GM19238 (cell line): ENCODE data around the gene ARHGEF17.
A peak's percentile ranks its signal among the peaks of the same experiment; 100 is the strongest.

ENCODE experiments used
- DNase-seq: peaks from one replicate; pipeline ENCODE4 v3.0.0; 2011; ENCODE audit warnings: low spot score; ENCODE audit not compliant: insufficient read length

ARHGEF17 gene

DNA sequence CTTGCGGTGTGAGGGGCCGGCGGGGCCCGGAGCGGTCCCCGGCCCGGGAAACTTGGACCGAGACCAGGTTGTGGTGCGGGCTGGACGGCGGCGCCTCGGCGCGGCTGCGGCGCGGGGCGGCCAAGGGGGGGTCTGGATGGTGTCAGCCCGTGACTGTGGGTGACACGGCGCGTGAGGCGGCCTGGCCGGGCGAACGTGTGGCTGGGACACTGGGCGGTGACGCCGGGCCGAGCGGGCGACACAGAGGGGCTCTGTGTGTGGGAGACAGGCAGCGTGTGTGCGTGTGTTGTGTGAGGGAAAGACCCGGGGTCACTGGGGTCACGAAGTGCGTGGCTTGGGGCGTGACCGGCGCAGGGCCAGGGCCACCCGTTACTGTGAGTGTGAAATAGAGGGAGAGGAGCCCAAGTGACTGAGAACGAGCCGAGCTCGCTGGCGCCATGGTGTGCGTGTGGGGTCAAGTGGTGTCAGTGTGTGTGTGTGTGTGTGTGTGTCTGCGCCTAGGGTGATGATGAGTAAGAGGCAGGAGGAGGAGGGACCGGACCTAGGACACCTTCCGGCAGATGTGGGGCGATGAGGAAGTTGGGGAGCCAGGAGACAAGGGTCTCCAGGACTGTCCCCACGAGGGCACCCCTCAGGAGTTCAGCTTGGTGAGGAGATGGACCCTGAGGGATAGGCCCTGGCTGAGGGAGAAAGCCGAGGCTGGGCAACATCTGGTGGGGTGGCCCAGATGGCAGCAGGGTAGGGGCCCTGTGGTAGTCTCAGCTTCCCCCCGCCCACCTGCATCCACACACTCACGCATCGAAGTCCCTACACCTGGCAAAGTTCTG lies 68.9 kb downstream of the ARHGEF17 start:
- peak; percentile 81 for DNase-seq

DNA sequence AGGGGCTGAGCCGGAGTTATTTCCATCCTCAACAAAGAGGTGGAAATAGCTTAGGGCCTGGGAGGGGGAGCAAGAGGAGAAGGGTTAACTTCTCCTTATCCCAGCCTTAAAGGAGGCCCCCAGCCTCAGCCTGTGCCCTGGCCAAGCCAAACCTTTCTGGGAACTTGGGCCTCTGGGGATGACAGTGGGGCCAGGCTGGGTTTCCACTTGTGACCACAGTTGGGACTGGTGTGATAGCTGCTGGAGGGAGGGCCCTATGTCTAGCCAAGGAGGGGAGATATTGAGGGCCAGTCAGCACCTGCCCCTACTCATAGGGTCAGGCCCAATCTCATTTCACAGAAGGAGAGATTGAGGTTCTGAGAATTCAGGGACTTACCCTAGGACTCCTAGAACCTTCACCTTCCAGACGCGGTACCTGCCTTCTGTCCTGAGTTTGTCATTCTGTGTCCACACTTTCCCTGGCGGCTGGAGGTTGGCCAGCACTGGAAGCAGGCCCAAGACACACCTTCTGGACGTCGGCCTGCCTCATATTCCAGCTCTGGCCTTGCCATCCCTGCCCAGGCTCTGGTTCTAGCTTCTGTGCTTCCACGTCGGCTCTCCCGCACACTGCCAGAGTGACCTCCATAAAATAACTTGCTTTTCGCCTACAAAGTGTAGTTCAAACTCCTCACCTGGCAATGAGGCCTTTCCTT lies 71.3 kb downstream of the ARHGEF17 start:
- DNase-seq: no peak

DNA sequence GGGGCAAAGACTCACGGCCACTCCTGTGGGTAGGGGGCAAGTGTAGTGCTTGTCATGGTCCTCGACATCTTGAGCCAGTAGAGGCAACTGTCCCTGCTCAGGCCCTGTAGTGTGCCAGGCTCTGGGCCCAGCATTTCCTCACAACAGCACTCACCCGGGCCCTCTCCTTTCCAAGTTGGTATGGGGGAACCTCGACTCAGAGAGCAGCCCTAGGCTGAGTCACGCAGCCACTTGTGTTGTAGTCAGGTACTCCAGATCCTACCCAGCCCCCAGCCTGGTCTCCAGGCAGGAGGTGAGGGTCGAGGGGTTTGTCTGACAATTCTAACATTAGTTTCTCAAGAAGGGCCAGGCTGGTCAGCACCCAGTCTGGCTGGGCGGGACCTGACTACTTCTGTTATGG lies 72.3 kb downstream of the ARHGEF17 start:
- no peak for DNase-seq

DNA sequence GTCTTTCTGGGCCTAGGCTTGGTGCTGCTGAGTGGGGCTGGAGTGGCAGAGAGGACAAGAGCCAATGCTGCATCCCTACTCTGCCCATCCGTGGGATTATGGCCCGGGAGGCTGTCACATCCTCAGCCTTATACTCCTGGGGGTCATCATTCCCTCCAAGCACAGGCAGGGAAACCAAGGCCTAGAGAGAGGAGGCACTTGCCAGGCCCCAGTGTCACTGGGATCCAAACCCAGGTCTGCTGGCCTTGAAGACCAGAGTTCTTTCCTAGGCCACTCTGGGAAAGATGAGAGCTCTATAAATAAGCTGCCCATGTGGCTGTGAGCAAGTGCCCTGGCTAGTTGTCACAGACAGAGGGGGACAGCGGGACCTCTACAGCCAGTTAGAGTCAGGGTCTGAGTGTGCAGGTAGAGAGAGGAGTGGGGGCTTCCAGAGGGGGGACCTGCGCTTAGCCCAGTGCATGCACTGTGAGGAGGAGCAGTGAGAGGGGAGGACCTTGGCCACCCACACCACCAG lies 72.9 kb downstream of the ARHGEF17 start:
- no peak for DNase-seq

DNA sequence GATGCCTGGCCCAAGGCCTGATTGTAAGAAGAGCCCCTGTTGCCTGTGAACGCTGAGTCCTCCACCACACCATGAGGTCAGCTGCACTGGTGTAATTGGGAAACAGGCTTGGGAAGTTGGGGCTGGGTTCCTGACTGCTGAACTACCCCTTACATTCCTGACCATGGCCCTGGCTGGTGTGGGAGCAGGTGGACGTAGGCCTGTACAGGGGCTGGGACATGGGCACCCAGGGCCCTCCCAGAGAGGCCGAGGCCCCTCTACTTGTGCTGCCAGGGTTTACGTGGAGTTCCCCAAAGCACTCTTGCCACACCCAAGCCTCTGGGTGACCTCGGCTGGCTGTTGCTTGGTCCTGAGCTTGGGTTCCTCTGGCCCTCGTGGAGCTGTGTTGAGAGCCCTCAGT lies 73.5 kb downstream of the ARHGEF17 start:
- no peak for DNase-seq

DNA sequence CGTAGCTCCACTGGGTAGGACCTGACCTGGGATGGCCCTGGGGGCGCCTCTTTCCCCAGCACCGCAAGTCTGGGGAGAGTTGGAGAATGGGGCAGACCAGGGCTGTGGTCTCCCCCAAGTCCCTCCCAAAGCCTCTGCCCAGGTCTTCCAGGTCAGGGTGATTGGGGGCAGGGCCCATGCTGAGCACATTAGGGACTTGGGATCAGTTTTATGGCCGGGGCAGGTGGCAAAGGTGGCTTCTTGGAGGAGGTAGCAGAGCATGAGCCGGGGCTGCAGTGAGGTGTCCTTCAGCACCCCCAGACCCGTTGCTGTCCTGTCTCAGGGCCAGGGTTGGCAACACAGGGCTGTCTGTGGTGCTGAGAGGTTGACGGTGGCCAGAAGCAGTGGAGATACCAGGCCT lies 74.1 kb downstream of the ARHGEF17 start:
- DNase-seq: no peak

DNA sequence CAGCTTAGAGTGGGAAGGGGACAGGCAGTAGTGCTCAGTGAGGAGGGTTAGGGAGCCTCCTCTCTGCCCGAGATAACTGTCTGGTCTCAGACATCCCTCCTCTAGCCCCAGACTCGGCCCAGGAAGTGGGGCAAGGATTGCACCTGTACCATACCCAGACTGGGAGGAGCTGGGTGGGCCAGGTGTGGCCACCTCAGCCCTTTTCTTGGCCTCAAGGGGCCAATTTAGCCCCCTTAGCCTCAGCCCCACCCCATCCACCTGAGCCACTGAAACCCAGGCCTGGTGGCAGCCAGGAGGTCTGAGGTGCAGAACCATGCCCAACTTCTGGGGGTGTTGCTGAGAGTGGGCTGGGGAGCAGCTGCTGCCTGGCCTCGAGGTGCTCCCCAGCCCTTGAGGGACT lies 74.7 kb downstream of the ARHGEF17 start:
- no peak for DNase-seq

DNA sequence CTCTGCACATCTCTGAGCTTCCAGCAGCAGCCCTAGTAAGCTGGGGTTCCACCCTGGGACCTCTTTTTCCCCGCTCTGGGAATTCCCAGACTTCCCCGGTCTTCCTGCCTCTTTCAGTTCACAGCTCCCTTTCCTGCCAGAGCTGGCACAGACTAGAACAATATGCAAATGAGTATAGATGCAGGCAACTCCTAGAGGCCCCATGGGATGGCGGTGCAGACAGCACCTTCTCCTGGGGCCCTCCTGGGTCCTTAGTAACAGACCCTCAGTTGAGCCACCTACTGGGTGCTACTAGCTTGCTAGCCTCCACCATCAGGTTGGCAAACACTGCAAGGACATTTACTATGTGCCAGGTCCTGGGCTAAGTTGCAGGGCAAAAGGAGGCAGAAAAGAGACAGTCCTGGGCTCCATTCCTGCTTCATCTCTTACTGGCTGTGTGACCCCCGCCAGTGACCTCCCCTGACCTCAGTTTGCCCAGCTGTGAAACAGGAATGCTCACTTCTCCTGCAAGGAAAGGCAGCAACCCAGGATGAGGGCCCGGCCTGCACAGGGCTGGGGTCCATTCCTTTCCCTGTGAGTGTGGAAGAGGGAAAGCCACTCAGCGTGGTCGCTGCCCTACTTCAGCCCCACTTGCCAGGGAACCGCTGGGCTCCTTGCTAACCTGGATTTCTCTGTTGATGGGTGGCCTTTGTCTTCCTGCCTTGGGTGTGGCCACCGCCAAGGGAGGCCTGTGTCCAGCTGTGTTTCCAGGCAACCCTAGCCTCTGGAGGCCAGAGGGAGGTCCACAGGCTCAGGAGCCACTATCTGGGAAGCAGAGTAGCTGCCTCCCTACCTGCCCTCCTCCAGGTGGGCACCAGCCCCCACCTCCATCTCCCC lies 75.4 kb downstream of the ARHGEF17 start:
- peak; percentile 36 for DNase-seq

DNA sequence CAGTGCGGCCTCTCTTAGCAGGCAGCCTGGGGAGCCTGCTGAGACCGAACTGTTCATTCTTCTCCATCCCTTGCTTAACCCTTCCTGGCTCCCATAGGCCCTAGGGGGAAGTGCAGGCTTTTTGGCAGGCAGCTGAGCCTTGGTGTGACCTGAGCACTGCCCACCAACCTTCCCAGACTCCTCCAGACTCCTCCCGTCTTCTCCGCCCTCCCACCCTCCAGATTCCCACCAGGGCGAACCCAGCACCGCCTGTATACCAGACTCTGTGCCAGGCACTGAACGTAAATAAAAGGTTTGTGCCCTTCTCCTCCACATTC lies 76.0 kb downstream of the ARHGEF17 start:
- DNase-seq: no peak

DNA sequence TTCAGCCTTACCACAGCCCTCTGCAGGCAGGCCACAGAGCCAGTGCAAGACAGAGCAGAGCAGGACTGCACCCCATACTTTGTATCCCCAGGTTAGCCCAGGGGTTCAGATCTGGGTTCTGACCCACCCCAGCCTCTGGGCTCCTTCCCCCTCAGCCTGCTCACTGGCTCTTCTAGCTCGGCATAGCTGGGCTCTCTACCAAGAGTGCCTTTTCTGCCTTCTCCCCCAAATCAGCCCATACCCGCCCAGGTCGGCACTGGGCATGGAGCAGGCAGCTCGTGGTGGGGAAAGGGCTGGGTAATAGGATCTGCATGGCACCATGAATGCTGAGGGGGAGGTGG lies 76.4 kb downstream of the ARHGEF17 start:
- DNase-seq: no peak

DNA sequence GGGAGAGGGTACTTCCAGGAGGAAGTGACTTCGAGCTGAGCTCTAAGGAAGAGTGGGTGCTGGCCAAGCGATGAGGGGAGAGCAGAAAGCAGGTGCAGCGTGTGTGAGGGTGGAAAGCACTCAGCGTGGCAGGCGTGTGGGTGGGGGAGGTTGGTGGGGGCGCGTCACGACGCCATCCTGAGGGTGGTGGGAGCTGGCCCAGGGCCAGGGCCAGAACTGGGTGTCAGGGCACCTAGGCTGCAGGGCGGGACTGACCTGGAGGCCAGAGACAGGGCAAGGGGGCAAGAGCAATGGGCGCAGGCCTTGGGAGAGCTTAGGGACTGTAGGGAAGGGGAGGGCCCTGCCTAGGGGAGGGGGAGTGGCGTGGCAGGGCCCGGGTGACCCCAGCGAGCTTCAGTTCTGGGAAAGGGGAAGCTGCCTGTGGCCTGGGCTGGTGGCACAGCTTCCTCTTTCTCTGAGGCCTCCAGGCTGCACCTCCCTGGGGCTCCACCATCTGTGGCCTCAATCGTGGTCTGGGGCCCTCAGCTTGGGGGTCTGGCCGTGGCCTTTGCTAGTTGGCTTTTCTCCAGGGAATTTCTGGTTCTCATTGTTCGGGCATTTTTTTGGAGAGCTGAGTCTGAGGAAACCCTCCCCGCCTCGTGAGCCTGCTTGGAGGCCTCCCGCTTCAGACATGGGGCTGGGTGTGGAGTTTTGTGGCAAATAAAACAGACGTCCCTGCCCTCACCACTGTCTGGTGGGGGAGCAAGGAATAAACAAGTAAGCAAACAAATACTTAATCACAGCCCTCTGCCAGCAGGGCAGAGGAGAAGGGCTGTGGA lies 77.0 kb downstream of the ARHGEF17 start:
- DNase-seq: peak; percentile 83

DNA sequence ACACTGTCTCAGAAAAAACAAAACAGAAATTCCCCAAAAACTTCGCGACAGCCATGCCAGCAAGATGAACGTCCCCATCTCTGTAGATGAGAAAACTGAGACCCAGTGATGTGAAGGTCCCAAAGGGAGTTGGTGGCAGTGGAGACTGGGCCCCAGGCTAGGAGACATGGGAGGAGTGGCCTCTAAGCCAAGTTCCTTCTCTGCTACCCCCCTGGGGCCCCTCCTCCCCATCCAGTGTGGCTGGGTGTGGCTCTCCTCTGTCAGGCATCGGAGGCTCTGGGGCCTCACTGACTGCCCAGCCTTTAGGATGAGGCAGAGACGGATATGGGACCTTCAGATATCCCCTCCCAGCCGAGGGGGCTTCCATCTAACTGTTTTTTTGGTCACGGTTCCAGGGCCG lies 77.9 kb downstream of the ARHGEF17 start:
- peak; percentile 65 for DNase-seq

DNA sequence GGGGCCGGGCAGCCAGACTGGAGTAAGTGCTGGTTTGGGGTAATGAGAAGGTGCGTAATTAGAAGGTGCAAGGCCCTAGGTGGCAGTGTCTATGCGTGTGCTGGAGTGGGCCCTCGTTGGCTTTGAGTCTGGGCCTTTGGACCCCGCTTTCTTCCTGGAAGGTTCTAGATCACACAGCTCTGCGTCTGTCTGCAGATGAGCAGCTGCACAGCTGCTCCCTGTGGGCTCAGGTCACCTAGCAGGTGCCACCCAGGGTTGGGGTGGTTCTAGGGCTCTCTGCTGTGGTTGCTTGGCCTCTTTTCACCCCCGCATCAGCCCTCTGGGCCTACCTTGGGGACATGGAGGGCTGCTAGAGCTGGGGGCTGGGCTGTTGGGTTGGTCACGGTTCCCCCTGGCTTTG lies 78.5 kb downstream of the ARHGEF17 start:
- no peak for DNase-seq

DNA sequence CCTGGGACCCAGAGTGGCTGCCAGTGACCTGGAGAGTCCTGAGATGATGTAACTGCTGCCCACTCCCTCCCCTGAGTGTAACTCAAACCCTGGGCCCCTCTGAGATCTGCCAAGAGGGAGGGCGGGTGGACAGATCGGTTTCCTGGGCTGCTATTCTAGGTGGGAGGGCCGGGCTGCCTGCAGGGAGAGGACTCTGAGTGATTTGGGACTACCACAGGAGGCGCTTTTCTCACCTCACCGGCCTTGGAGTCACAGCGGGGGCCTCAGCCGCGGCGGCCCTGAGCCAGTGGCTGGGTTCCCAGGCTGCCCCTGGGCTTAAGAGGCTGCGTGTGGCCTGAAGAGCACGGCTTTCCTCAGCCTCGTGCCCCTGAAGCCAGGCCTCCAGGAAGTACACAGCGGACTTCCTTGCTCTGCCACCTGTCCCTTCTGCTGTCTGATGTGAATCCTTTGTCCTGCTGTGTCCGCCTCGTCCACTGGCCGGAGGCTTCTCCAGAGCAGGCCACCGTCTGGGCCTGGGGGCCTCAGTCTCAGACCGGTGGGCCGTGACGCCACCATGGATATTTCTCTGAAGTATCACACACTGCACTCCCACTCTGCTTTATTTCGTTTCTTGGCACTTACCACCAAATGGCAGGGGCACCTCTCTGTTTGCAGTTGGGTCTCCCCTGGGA lies 79.7 kb downstream of the ARHGEF17 start:
- no peak for DNase-seq

DNA sequence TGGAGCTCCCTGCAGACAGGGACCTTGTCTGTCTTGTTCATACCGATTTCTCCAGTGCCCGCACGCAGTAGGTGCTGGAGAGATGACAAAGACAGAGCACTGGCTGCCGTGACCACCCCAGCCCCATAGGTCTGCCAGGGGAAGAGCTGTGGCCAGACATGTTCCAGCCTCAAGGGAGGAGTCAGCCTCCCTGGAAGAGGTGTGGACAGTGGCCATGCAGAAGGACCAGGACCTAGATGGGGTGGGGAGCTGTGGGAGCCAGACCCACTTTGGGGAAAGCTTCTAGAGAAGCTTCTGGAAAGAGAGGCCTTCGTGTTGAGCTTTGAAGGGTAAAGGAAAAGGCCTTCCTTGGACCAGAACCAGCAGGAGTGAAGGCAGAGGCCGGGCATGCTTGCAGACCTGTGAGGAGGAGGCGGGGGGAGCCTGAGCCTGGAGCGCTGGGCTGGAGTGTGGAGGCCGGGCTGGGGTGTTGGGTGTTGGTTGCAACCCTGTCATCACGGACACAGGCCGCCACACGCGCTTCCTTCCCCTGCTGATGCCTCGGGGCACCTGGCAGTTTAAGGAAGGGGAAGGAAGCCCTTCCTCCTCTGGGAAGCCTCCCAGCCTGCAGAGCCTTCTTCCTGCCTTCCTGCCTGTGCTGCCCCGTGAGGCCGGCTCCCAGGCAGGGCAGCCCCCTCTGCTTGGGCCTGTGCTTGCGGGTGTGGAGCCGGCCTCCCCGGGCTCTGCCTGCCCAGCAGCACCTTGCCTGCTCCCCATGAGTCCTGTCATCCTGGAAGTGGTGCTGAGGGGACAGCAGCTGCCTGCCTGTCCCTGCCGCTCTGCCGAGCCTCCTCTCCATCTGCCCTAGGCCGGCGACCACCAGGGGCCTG lies 80.4 kb downstream of the ARHGEF17 start:
- no peak for DNase-seq

DNA sequence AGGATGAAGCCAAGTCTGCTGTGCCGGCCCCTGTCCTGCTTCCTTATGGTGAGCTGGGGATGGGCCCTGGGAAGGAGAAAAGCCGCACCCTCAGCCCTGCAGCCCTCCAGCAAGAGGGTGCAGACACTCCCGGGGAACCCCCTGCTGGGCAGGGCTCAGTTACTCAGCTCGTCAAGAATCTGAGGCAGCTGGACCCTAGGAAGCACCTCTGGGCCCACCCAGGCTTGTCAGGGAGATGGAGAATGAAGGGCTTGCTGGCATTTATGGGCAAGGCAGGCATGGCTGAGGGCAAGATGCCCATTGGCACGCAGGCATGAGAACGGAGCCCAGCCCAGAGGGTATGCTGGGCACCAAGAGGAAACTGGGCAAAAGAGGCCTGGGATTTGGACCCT lies 81.1 kb downstream of the ARHGEF17 start:
- no peak for DNase-seq

DNA sequence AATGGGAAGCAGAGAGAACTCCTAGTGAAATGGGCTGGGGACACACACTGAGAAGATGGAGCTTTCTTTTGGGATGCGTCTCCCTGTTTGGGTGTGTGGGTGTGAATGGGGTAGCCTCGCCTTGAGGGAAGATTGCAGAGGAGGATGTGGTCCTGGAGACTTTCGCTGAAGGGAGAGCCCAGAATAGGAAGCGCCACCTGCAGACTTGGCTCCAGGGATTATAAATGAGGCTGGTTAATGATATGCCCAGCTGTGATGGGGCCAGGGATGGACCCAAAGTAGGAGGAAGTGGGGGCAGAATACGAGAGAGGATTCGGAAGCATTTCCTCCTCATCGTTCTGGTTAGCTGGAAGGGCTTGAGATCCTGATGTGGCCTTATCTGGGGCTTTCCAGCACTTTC lies 81.8 kb downstream of the ARHGEF17 start:
- no peak for DNase-seq

DNA sequence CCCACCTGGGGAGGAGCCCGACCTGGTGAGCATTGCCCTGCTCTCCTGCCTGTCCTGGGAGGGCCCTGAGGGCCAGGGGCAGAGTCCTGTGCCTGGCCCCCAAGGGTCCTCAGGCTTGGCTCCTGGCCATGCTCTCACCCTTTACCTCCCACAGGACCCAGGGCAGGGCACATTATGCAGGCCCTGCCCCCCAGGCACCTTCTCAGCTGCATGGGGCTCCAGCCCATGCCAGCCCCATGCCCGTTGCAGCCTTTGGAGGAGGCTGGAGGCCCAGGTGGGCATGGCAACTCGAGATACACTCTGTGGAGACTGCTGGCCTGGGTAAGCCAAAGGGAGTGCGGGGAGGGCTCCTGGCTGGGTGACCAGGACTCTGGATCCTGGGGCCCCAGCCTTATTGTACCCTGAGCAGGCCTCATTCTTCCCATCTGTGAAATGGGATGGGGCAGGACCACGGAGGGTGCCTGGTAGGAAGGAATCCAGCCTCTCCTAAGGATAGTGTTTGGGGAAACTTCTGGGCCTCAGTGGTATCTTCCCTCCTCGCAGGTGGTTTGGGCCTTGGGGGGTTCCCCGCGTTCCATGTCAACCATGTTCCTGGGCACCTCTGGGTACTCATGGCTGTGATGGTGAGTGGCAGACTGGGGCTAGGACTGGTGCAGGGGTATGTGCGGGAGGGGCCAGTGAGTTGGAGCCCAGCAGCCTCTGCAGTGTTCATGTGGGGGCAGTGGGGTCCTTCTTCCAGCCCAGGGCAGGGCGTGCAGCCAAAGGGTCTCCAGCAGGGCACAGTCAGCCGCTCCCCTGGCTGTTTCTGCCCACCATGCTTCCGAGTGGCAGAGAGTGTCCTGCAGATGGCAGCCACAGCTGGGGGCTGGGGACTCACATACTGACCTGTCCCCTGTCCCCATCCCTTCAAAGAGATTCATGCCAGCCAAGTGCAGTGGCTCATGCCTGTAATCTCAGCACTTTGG lies 82.8 kb downstream of the ARHGEF17 start:
- no peak for DNase-seq

DNA sequence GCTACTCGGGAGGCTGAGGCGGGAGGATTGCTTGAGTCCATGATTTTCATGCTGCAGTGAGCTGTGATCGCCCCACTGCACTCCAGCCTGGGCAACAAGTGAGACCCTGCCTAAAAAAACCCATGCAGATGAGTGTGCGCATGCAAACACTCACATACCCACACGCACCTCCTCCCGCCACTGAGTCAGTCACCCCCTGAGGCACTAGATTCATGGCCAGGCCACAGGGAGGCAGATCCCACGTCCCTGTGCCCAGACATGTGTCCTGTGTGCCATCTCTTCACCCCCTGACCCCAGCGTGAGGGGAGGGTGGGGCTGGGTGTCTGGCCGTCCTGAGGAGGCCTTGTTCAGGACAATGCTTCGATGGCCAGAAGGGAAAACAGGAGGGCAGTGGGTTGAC lies 83.6 kb downstream of the ARHGEF17 start:
- DNase-seq: no peak
